WERI-Rb-1 (cell line): ENCODE results near the gene PLA2G5.
"Not testable (repeated sequence)": the region's sequence is repeated elsewhere in the genome, so short reads cannot be mapped to it uniquely, and the experiment has no call there.

Source experiments
- DNase-seq: peaks from one replicate; pipeline ENCODE4 v3.0.0-alpha.2; 2020
- H3K27ac ChIP-seq: fragments of 250-450 bp; sonication (Bioruptor Pico); 2 replicates; pipeline ENCODE4 v1.5.1; 2020; ENCODE audit warnings: mild to moderate bottlenecking, moderate library complexity
- H3K27me3 ChIP-seq: fragments of 250-450 bp; sonication (Bioruptor Pico); 2 replicates; pipeline ENCODE4 v1.5.1; 2021; ENCODE audit warnings: mild to moderate bottlenecking, low read depth, moderate library complexity; ENCODE audit not compliant: insufficient read depth, severe bottlenecking
- H3K36me3 ChIP-seq: fragments of 250-450 bp; sonication (Bioruptor Pico); 2 replicates; pipeline ENCODE4 v1.5.1; 2020; ENCODE audit warnings: mild to moderate bottlenecking, moderate library complexity
- H3K4me3 ChIP-seq: 2 replicates; pipeline ENCODE4 v1.5.1; 2011; ENCODE audit warnings: low read depth, mild to moderate bottlenecking, control low read depth, low read length
- H3K9me3 ChIP-seq: fragments of 250-450 bp; sonication (Bioruptor Pico); 2 replicates; pipeline ENCODE4 v1.5.1; 2021; ENCODE audit warnings: mild to moderate bottlenecking, moderate library complexity; ENCODE audit not compliant: severe bottlenecking
- TF ChIP-seq, protein P1 (sequence below): IDR thresholded peaks from 2 replicates; pipeline ENCODE4 v1.5.1; 2011; ENCODE audit warnings: low read depth, mild to moderate bottlenecking, control low read depth, inconsistent platforms, low read length

The PLA2G5 gene

DNA sequence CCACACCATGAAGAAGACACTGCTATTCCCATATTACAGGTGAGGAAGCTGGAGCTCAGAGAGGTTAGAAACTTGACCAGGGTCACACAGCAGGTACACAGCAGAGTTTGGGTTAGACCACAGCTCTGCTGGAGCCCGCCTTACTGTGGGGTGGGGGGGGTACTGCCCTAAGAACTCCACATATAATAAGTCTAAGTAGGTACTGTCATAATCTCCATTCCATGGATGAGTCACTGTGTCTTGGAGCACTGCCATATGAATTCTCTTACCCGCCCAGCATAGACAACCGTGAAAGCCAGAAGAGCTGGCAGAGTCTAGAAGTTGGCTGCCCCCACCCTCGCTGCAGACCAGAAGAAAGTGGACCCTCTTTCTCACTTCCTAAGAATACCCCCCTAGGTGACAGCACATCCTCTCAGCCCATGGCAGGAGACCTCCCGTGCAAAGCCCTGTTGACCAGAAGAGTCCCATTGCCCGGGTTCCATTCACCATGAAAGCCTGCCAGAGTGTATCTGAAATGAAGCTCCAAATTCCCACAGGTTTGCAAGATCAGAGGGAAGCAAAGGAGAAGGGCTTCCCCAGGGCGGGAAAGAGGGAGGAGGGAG is 54.6 kb downstream of the PLA2G5 start:
- Histone ChIP-seq H3K4me3 (no peak overlapping the region), H3K27me3 (no peaks in the 10 kb centered on the region), H3K27ac (no peak overlapping the region), H3K9me3 (peaks cover under 1% of the 10 kb centered on the region), H3K36me3 (no peaks in the 10 kb centered on the region)
- TF ChIP-seq, protein P1, sequence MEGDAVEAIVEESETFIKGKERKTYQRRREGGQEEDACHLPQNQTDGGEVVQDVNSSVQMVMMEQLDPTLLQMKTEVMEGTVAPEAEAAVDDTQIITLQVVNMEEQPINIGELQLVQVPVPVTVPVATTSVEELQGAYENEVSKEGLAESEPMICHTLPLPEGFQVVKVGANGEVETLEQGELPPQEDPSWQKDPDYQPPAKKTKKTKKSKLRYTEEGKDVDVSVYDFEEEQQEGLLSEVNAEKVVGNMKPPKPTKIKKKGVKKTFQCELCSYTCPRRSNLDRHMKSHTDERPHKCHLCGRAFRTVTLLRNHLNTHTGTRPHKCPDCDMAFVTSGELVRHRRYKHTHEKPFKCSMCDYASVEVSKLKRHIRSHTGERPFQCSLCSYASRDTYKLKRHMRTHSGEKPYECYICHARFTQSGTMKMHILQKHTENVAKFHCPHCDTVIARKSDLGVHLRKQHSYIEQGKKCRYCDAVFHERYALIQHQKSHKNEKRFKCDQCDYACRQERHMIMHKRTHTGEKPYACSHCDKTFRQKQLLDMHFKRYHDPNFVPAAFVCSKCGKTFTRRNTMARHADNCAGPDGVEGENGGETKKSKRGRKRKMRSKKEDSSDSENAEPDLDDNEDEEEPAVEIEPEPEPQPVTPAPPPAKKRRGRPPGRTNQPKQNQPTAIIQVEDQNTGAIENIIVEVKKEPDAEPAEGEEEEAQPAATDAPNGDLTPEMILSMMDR, result no peak
- DNase-seq, result no peak

DNA sequence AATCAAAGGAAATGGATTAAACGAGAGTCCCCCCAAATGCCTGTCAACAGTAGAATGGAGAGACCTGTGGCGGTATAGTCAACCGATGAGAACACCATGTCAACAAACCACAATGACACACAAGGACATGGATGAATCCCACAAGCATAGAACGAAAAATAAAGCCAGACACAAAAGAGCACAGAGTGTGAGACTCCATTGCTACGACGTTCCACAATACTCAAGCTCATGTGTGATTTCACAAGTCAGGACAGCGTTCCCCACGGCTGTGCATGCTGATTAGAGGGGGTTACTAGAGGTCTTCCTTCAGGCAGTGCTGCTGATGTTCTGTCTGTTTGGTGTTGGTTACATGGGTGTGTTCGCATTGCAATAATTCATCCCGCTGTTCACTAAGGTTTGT is 55.1 kb downstream of the PLA2G5 start:
- TF ChIP-seq, protein P1, result no peak
- H3K9me3 ChIP-seq, result peaks cover 4% of the 10 kb centered on the region

DNA sequence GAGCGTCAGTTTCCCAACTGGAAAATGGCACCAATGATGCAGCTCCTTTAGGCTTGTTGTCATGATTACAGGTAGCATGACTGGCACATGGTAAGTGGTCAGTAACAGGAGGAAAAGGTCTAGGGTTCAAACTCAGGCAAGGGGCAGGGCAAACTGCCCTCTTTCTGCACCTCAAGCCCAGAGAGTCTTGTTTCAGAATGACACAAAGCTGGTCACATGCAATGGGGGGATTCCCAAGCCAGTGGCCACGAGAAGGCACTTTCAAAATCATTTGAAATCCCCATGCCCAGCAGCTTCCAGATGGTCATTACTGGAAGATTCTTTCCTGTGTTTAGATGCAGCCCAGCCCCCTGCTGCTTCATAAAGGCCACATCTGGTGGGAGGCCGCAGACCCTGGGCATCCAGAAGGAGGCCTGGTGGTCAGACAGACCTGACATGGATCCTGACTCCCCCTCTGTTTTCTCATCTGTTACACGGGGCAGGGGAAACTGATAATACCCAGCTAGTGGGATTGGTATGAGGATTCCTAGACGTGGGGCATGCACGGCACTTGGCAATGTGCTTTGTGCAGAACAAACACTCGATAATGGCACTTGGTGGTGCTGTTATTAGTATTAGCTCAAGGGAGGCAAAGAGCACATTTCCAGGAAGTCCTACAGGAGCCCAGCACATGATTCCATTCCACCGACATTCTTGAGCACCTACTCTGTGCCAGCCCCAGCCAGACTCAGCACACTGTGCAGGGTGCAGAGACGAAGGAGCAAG is 56.2 kb downstream of the PLA2G5 start:
- H3K9me3 ChIP-seq, result peaks cover 4% of the 10 kb centered on the region
- TF ChIP-seq, protein P1, result no peak
- H3K36me3 ChIP-seq, result no peaks in the 10 kb centered on the region
- no peak overlapping the region for H3K4me3 ChIP-seq
- DNase-seq, result no peak
- no peak overlapping the region for H3K27ac ChIP-seq
- no peaks in the 10 kb centered on the region for H3K27me3 ChIP-seq

More for the DNA sequence above, 55.1 kb downstream of the PLA2G5 start:
- no peak overlapping the region for H3K27ac ChIP-seq
- no peaks in the 10 kb centered on the region for H3K36me3 ChIP-seq
- no peak overlapping the region for H3K4me3 ChIP-seq
- no peaks in the 10 kb centered on the region for H3K27me3 ChIP-seq
- no peak for DNase-seq

DNA sequence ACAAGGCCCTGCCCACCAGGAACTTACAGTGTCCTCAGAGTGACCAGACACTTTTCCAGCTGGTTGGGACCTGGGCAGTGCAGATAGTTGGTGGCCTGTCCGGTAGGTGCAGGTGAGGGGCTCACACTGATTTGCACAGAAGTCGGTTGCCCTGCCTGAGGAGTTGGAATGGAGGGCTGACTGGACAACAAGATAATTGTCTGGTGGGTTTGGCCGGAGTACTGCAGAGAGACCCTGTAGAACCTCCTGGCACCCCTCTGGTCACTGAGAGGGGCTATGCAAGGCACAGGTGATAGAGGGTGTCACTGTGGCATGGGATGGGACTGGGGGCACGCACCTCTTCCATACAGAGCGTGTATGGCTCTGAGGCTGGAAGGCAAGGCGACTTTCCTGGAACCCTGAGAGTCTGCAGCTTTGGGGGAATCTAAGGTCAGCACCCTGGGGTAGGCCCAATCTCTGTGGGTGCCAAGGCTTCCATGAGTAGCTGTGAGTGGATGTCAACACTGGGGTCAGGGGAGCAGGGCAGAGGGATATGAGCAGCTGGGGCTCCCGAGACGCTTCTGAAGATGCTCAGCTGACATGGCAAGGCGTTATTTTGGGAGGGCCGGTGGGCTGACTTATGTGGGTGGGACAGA is 56.9 kb downstream of the PLA2G5 start:
- peaks cover 4% of the 10 kb centered on the region for H3K9me3 ChIP-seq
- TF ChIP-seq, protein P1, result no peak
- H3K27ac ChIP-seq, result no peak overlapping the region
- no peak overlapping the region for H3K4me3 ChIP-seq
- no peaks in the 10 kb centered on the region for H3K27me3 ChIP-seq
- no peak for DNase-seq
- no peaks in the 10 kb centered on the region for H3K36me3 ChIP-seq

DNA sequence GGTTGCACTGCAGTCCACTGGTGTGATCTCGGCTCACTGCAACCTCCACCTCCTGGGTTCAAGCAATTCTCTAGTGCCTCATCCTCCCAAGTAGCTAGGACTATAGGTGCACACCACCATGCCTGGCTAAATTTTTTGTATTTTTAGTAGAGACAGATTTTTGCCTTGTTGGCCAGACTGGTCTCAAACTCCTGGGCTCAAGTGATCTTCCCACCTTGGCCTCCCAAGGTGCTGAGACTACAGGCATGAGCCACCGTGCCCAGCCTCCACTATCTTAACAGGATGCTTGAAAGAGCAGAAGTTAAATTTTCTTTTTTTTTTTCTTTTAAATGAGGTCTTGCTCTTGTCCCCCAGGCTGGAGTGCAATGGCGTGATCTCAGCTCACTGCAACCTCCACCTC is 60.5 kb downstream of the PLA2G5 start:
- DNase-seq, H3K9me3 ChIP-seq, H3K27me3 ChIP-seq, H3K4me3 ChIP-seq, H3K36me3 ChIP-seq, H3K27ac ChIP-seq: not testable (repeated sequence)

DNA sequence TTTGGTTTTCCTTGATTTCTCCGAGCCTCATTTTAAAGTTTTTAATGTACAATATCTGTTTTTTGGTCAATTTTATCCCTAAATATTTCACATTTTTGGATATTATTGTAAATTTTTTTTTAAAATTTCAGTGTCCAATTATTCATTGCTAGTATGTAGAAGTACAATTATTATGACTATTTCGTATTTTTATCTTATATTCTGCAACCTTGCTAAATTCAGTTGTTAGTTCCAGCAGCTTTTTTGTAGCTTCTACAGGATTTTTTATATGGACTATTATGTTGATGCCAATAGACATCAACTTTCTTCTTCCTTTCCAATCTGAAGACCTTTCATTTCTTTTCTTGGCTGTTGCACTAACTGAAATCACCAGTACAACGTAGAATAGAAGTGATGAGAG is 65.0 kb downstream of the PLA2G5 start:
- Histone ChIP-seq H3K4me3 (no peak overlapping the region), H3K27ac (no peak overlapping the region), H3K36me3 (no peaks in the 10 kb centered on the region), H3K27me3 (no peaks in the 10 kb centered on the region), H3K9me3 (no peaks in the 10 kb centered on the region)
- DNase-seq, result no peak
- TF ChIP-seq, protein P1, result no peak
